GM03348 (cell line): ENCODE measurements around the gene MARCHF6.
"Not testable (repeated sequence)": the region's sequence is repeated elsewhere in the genome, so short reads cannot be mapped to it uniquely, and the experiment has no call there.

Source experiments
- DNase-seq: peaks from one replicate; pipeline ENCODE4 v3.0.0; 2012; ENCODE audit warnings: low spot score

The MARCHF6 gene

GRCh38 chr5:10323588-10324488 is 29.7 kb upstream of the MARCHF6 start:
- peak; percentile 57 for DNase-seq

GRCh38 chr5:10324518-10325370 is 28.8 kb upstream of the MARCHF6 start:
- no peak for DNase-seq

GRCh38 chr5:10328323-10328722 is 25.2 kb upstream of the MARCHF6 start:
- no peak for DNase-seq

GRCh38 chr5:10329446-10329819 is 24.1 kb upstream of the MARCHF6 start:
- no peak for DNase-seq

DNA sequence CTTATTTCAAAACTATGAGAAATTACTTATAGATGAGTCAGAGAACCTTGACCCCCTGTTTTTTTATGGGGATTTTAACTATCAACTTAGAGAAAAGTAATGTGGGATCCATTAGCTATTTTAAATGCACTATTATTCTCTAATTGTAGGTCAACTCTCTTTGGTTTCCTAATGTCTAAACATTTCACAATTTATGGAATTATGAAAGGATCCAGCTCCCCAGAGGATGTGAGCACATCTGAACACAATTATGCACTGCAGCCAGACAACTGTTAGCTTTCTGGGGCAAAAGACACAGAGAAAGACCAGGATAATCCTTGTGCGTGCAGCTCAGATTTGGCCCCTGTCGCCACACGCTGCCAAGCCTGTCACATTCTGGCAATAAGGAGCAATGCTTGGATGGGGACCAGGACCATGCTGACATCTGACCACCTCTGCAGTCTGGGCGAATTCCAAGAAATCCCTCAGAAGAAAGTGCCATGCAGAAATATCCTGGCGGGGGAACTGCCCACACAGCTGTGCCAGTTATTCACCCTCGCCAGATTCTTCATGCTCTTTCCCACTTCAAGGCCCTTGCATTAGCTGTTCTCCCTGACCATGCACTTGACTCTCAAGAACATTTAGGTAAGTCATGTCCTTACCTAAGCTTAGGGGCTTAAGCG is 23.5 kb upstream of the MARCHF6 start:
- peak; percentile 68 for DNase-seq

- DNase-seq, result no peak
These were observed 22.8 kb upstream of the MARCHF6 start for GRCh38 chr5:10330511-10331230.

DNA sequence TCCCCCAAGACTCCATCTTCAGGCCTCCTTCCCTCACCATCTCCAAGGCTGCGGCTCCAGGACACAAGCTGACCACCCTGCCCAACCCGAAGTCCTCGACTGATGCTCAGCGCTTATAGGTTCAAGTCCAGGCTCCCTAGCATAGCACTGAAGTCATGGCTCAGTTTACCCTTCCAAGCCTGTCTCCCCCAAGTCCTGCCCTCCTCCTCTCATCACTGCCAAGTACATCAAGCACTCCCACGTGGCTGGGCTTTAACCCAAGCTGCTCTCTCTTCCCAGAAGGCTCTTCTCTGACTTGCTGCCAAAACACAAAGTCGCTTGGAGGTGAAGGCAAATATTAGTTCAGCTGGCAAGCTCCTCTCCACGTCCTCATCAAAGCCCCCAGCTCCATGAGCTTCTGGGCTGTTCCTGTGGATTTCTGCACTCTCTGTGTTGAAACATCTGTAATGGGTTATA is 22.1 kb upstream of the MARCHF6 start:
- DNase-seq, result no peak

DNA sequence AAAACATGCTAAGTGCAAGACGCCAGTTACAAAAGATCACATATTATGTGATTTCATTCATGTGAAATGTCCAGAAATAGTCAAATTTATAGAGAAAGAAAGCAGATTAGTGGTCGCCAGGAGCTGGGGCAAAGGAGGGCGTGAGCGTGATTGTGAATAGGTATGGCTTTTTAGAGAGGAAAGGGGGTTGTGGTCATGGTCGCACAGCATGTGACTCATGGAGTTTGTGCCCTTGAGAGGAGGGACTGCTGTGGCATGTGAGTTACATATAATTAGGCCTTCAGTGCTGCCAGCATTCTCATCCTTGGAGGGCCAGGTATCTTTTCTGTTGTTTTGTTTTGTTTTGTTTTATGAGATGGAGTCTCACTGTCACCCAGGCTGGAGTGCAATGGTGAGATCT is 21.2 kb upstream of the MARCHF6 start:
- DNase-seq, result no peak

GRCh38 chr5:10333154-10334006 is 20.1 kb upstream of the MARCHF6 start:
- DNase-seq, result peak; percentile 65

DNA sequence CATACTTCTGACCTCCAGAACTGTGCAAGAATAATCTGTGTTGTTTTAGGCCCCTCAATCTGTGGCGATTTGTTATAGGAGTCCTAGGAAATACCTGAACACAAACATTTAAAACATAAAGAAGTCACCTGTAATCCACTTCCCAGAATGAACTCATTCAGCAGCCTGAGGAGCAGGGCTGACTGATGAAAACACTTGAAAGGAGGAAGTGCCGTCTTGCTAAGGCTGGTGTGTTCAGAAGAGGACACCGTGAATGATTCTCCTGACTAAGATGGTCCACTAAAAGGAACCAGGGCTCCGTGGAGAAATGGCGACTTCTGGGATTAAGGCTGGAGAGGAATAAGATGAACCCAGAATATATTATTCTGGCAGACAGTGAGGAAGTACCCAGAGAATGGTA is 18.7 kb upstream of the MARCHF6 start:
- DNase-seq, result no peak

GRCh38 chr5:10335711-10336470 is 17.6 kb upstream of the MARCHF6 start:
- no peak for DNase-seq

- no peak for DNase-seq
These were observed 16.4 kb upstream of the MARCHF6 start for GRCh38 chr5:10337107-10337506.

- no peak for DNase-seq
These were observed 15.5 kb upstream of the MARCHF6 start for GRCh38 chr5:10337986-10338385.

- DNase-seq, result no peak
These were observed 14.8 kb upstream of the MARCHF6 start for GRCh38 chr5:10338686-10339057.

GRCh38 chr5:10339058-10339811 is 14.3 kb upstream of the MARCHF6 start:
- no peak for DNase-seq

- no peak for DNase-seq
These were observed 13.5 kb upstream of the MARCHF6 start for GRCh38 chr5:10339958-10340357.

DNA sequence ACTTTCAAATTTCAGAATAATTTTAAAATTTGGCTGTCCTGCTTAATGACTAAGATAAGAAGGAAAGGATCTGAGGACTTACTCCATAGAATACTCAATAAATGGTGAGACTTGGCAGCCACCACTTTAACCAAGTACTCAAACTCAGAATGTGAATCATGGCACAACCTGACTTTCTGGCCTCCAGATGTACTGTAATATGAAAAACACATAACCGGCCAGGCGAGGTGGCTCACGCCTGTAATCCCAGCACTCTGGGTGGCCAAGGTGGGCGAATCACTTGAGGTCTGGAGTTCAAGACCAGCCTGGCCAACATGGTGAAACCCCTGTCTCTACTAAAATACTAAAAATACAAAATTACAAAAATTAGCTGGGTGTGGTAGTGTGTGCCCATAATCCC is 10.0 kb upstream of the MARCHF6 start:
- no peak for DNase-seq

DNA sequence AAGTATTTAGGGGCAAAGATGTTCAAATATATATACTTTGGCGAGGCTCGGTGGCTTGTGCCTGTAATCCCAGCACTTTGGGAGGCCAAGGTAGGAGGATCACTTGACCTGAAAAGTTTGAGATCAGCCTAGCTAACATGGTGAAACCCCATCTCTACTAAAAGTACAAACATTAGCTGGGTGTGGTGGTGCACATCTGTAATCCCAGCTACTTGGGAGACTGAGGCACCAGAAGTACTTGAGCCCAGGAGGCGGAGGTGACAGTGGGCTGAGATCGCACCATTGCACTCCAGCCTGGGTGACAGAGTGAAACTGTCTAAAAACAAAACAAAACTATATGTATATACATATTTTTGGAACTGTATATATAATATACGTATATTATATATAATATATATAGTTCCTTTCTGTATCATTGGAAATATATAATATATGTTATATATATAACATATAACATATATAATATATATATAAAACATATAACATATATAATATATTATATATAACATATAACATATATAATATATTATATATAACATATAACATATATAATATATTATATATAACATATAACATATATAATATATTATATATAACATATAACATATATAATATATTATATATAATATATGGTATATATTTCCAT is 8.9 kb upstream of the MARCHF6 start:
- not testable (repeated sequence) for DNase-seq

DNA sequence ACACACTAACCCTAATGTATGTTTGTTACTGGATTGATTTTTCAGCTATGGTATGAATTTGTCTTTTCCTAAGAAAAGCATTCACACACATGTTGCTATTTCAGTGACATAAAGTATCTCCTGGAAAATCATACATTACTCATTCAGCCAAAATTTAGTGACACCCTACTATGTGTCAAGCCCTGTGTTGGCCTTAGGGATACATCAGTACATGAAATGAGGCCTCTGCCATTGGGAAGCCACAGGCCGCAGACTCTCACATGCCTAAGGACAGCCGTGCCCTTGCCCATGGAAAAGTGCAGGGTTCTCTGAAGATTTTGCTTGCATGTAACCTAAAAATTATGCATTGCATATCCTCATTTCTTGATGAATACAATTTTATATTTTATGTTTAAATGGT is 5.2 kb upstream of the MARCHF6 start:
- no peak for DNase-seq
